HL-60 (cell line): ENCODE results near the gene DNASE1L3.

Experiments used
- DNase-seq, 2 experiments: peaks; one replicate each; pipeline ENCODE4 v3.0.0-alpha.2; 2010 to 2020; ENCODE audit warnings: low read depth in 1 of 2, low spot score in 1 of 2
- H3K27ac ChIP-seq: fragments of 250-450 bp; sonication (Bioruptor Pico); replicated peaks from 2 replicates; pipeline ENCODE4 v1.5.1; 2020; ENCODE audit warnings: mild to moderate bottlenecking, moderate library complexity
- H3K27me3 ChIP-seq: fragments of 250-450 bp; sonication (Bioruptor Pico); 2 replicates; pipeline ENCODE4 v1.5.1; 2021; ENCODE audit warnings: mild to moderate bottlenecking, moderate library complexity; ENCODE audit not compliant: insufficient read depth, poor library complexity, severe bottlenecking
- H3K4me3 ChIP-seq: replicated peaks from 2 replicates; pipeline ENCODE4 v1.5.1; 2011; ENCODE audit warnings: mild to moderate bottlenecking, control low read depth, low read length; ENCODE audit not compliant: insufficient read depth
- GABPA ChIP-seq: IDR thresholded peaks from 2 replicates; pipeline ENCODE4 v1.6.1; 2012; ENCODE audit warnings: low read depth
- POLR2AphosphoS5 ChIP-seq: IDR thresholded peaks from 2 replicates; pipeline ENCODE4 v1.6.1; 2012; ENCODE audit warnings: low read depth
- SPI1 ChIP-seq: IDR thresholded peaks from 2 replicates; pipeline ENCODE4 v1.6.1; 2012; ENCODE audit warnings: low read depth, mild to moderate bottlenecking, borderline replicate concordance
- TF ChIP-seq, protein P1 (sequence below): IDR thresholded peaks from 2 replicates; pipeline ENCODE4 v1.6.1; 2012; ENCODE audit warnings: low read depth; ENCODE audit not compliant: insufficient replicate concordance
- TF ChIP-seq, protein P2 (sequence below): IDR thresholded peaks from one replicate; pipeline ENCODE4 v1.5.1; 2011; ENCODE audit warnings: low read length, control low read depth, inconsistent platforms; ENCODE audit not compliant: insufficient read depth

DNASE1L3 gene

DNA sequence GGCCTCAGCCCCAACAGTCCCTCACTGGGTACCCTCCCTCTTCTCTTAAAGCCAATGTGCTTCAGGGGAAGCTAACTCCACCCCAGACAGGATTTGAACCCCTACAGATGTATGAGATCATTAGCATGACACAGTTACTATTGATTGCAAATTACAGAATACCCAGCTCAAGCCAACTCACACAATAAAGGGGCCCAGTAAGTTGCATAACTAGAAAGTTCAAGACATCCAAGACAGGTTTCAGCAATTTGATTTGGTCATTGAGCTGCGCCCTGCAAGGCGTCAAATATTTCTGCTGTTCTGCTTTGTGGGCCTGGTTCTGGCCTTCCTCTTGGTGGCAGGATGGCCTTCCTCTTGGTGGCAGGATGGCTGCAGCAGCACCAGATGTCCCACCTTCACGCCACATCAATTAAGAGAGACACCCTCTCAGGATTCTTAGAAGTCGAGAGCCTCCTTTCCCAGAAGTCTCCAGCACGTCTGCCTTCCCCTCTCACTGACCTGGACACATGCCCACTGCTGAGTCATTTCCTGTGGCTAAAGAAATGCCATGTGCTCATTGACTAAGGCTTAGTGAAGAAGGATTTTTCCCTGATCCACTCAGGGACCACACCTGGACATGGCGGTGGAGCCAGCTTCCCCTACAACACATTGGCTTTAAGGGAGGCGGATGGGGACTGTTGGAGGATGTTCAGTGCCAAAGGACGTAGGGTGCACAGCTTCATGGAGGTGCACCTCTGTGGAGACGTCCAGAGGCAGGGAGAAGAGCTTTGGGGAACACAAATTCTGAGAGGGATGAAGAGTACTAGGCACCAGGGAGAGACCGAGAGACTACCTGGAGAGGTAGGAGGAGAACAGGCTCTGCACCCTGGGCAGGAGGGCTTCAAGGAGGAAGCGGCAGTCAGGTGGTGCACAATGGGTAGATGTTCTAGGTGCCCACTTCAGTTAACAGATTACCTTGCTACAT lies 49.1 kb downstream of the DNASE1L3 start:
- Histone ChIP-seq H3K4me3 (no peak overlapping the region), H3K27me3 (no peaks in the 10 kb centered on the region), H3K27ac (no peak overlapping the region)
- TF ChIP-seq POLR2AphosphoS5 (no peak), SPI1 (no peak), GABPA (no peak)
- TF ChIP-seq, protein P1, sequence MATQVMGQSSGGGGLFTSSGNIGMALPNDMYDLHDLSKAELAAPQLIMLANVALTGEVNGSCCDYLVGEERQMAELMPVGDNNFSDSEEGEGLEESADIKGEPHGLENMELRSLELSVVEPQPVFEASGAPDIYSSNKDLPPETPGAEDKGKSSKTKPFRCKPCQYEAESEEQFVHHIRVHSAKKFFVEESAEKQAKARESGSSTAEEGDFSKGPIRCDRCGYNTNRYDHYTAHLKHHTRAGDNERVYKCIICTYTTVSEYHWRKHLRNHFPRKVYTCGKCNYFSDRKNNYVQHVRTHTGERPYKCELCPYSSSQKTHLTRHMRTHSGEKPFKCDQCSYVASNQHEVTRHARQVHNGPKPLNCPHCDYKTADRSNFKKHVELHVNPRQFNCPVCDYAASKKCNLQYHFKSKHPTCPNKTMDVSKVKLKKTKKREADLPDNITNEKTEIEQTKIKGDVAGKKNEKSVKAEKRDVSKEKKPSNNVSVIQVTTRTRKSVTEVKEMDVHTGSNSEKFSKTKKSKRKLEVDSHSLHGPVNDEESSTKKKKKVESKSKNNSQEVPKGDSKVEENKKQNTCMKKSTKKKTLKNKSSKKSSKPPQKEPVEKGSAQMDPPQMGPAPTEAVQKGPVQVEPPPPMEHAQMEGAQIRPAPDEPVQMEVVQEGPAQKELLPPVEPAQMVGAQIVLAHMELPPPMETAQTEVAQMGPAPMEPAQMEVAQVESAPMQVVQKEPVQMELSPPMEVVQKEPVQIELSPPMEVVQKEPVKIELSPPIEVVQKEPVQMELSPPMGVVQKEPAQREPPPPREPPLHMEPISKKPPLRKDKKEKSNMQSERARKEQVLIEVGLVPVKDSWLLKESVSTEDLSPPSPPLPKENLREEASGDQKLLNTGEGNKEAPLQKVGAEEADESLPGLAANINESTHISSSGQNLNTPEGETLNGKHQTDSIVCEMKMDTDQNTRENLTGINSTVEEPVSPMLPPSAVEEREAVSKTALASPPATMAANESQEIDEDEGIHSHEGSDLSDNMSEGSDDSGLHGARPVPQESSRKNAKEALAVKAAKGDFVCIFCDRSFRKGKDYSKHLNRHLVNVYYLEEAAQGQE, result no peak
- TF ChIP-seq, protein P2, sequence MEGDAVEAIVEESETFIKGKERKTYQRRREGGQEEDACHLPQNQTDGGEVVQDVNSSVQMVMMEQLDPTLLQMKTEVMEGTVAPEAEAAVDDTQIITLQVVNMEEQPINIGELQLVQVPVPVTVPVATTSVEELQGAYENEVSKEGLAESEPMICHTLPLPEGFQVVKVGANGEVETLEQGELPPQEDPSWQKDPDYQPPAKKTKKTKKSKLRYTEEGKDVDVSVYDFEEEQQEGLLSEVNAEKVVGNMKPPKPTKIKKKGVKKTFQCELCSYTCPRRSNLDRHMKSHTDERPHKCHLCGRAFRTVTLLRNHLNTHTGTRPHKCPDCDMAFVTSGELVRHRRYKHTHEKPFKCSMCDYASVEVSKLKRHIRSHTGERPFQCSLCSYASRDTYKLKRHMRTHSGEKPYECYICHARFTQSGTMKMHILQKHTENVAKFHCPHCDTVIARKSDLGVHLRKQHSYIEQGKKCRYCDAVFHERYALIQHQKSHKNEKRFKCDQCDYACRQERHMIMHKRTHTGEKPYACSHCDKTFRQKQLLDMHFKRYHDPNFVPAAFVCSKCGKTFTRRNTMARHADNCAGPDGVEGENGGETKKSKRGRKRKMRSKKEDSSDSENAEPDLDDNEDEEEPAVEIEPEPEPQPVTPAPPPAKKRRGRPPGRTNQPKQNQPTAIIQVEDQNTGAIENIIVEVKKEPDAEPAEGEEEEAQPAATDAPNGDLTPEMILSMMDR, result no peak
- DNase-seq, result no peak

DNA sequence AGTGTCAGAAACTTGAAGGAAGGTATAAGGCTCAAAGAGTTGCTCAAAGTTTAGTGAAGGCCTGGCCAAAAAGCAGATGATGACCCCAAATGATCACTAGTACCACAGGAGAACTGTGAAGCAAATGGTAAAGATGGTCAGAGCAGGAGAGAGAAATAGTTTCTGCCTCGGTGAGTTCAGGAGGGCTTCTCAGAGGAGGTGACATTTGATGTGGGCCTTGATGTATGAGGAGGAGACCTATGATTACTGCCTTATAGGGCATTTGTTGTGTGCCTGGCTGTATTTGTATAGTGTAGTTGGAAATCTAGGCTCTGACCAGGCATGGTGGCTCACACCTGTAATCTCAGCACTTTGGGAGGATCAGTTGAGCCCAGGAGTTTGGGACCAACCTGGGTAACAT lies 50.4 kb downstream of the DNASE1L3 start:
- no peak for DNase-seq
- no peak overlapping the region for H3K4me3 ChIP-seq
- no peak overlapping the region for H3K27ac ChIP-seq
- TF ChIP-seq, protein P2, result no peak
- TF ChIP-seq POLR2AphosphoS5 (no peak), GABPA (no peak), SPI1 (no peak)
- TF ChIP-seq, protein P1, result no peak
- H3K27me3 ChIP-seq, result no peaks in the 10 kb centered on the region

DNA sequence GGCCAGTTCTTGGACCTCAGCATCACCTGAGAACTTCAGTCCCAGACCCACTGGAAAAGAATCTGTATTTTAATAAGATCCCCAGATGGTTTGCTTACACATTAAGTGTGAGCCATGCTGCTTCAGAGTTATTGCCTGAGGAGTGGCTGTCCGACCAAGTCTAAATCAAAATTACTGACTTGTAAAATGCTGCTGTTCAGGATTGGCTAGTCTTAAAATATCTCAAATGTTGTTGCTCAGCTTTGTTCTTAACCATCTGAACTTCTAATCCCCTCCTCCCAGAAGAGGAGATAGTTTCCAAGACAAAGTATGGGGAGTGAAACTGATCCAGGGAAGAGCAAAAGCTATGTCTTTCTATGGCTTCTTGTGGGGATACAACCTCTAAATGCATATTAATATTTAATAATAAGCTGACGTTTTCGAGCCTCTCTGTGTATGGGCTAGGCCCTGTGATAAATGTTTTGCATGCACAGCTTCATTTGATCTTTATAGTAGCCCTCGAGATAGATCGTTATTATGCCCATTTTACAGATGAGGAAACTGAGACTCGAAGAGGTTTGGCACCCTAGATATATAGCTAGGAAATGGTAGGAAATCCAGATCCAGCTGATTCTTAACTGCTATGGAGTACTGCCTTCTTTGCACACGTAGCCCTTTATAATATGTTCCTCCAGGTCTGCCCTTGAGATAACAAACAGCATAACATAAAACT lies 52.2 kb downstream of the DNASE1L3 start:
- Histone ChIP-seq H3K4me3 (no peak overlapping the region), H3K27me3 (no peaks in the 10 kb centered on the region), H3K27ac (no peak overlapping the region)
- no peak for DNase-seq
- TF ChIP-seq, protein P1, result no peak
- TF ChIP-seq POLR2AphosphoS5 (no peak), SPI1 (no peak), GABPA (no peak)
- TF ChIP-seq, protein P2, result no peak
